Right ventricle myocardium inferior (tissue), 1 donor: ENCODE results near the gene DLG2. TPM values are rescaled to one million over a fixed set of nuclear protein-coding genes. Genes with fewer than 3 reads are reported as not detected.
A peak's percentile ranks its signal among the peaks of the same experiment; 100 is the strongest.

Experiments used
- ATAC-seq: fragments of 200-7000 bp; cut with Tn5 transposase; one replicate; pipeline ENCODE4 v1.9.1; 2020; ENCODE audit warnings: mild to moderate bottlenecking, moderate library complexity
- DNase-seq: peaks from one replicate; pipeline ENCODE4 v3.0.0; 2021; ENCODE audit errors: missing footprints
- intact Hi-C: fragments of 100-400 bp; cut with DNase I; formaldehyde crosslinking; loops from one replicate; pipeline ENCODE4 v1.11.0; 2022
- total RNA-seq: library from RNA; stranded (reverse); fragmentation: NEBNext Ultra II Directional; extraction: Animal tissue kit (Norgen Biotek cat#: 25700); gene quantifications from one replicate; pipeline ENCODE4 v1.2.1, GENCODE V29; 2021
- donor health status: DM: no; HTN: yes; CAD: no; lungs with severe emphysema.

DLG2 gene
- total RNA-seq, 1 donor from 2014 or later = 5.7 TPM

DNA sequence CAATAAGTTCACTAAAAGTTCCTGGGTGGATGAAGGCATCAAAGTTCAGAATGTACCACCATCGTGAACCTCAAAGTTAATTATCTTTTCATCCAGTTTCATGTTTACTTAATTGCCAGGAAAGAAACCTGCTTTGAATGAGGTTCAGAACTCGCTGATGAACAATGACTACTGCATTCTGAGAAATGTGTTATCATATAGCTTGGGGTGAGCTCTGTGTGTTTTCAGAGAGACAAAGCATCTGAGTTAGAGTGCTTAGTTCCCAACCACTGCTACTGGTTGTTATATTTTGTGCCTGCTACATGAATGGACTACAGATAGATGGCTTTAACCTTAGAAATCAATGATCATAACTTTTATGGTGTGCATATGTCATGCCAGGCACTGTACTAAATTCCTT, 1131.0 kb downstream of the DLG2 start:
- intact Hi-C loops = no loop called here
- DNase-seq (no peak), ATAC-seq (no peak)

- intact Hi-C loops = no loop called here
- no peak for DNase-seq
- ATAC-seq = no peak
These were observed 1147.0 kb downstream of the DLG2 start for GRCh38 chr11:84480131-84480530.

- intact Hi-C loops = no loop called here
- DNase-seq (no peak), ATAC-seq (no peak)
These were observed 1150.6 kb downstream of the DLG2 start for GRCh38 chr11:84476581-84476980.

DNA sequence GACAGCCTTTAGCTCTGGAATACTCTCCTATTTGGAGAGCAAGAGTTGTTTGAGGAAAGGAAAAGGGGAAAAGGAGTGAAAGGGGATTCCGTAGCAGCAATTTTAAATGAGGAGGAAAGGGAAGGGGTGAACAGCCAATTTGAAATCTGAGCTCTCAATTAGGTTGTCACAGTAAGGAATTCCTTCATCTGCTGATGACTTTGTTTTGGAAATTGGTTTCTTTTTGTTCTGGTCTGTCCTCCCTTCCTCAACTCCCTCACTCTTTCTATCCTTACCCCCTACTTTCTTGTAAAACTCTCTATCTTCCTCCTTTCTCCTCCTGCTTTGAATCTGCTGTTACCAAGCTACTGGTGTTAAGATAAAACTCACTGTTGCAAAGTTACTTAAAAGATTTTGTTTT, 1155.6 kb downstream of the DLG2 start:
- intact Hi-C loops = no loop called here
- DNase-seq (no peak), ATAC-seq (no peak)

GRCh38 chr11:84468235-84468634, 1158.9 kb downstream of the DLG2 start:
- ATAC-seq (no peak), DNase-seq (no peak)
- intact Hi-C loops = no loop called here

DNA sequence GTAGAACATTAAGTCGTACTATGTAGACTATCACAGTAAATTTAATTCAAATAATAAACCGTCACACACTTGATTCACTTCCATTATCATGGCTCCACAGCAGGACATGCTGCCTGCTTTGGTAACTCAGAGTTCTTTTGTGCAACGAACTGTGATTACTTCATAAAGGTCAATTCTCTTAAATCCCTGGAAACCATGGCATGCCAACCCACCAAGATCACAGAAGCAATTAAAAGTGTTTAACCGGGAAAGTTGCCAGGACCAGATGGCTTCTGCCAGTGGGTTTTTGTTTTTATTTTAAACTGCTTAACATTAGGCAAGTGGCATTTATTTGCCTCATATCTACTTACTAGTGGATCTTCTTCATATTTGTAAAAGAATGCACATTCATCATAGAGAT, 1162.1 kb downstream of the DLG2 start:
- no peak for ATAC-seq
- intact Hi-C loops = no loop called here
- DNase-seq = no peak

DNA sequence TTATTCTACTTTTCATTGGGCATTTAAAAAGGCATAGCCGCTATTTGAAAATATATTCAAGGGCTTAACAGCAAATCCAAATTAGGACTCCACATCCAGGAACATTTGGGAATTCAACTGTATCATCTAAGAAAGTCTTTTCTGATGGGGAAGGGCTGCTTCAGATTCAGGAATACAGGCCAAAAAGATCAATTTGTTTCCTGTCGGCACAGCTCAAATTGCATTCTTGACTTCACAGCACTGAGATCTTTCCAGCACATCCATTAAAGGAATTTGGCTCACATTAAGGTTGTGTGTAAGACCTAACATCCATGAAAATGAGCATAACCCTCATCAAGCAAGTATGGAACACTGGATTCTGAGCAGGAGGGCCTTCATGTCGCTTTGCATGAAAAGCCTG, 1171.5 kb downstream of the DLG2 start:
- ATAC-seq (no peak), DNase-seq (no peak)
- intact Hi-C loops = no loop called here

DNA sequence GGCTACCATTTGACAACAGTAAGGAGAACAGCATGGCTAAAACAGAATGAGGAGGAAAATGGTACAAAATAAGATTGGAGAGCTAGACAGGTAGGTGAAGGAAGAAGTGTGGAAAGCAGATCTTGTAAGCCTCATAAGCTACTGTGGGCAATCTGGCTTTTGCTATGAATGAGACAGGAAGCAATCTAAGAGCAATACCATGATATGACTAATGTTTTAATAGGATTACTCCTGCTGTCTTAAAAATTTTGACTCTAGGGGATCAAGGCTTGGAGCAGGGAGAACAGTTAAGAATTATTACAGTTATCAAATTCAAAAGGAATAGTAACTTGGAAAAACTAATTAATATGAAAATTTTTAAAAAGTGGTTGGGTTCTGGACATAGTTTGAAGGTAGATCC, 1174.9 kb downstream of the DLG2 start:
- DNase-seq (no peak), ATAC-seq (no peak)
- intact Hi-C loops = no loop called here

- DNase-seq (no peak), ATAC-seq (no peak)
- intact Hi-C loops = no loop called here
These were observed 1188.6 kb downstream of the DLG2 start for GRCh38 chr11:84438565-84438964.

GRCh38 chr11:84437071-84437980, 1189.8 kb downstream of the DLG2 start:
- ATAC-seq = no peak
- intact Hi-C loops = no loop called here
- peak; percentile 66 for DNase-seq

DNA sequence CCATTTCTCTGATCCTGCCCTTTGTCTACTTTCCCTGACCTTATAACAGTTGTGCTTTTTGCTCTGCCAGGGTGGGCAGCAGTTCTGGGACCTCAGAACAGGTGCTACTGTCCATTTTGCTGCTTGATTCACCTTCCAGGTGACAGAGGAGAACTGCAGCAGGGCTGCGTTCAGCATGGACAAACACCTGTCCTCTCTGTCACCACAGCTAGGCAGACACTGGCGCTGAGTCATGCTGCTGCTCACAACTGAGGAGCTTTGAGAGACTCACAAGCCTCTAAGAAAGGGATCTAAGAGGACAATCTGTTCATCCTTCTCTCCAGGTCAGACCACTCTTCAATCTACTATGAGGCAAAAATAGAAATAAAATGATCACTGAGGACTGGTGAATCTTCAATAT, 1196.5 kb downstream of the DLG2 start:
- intact Hi-C loops = no loop called here
- ATAC-seq (no peak), DNase-seq (no peak)

DNA sequence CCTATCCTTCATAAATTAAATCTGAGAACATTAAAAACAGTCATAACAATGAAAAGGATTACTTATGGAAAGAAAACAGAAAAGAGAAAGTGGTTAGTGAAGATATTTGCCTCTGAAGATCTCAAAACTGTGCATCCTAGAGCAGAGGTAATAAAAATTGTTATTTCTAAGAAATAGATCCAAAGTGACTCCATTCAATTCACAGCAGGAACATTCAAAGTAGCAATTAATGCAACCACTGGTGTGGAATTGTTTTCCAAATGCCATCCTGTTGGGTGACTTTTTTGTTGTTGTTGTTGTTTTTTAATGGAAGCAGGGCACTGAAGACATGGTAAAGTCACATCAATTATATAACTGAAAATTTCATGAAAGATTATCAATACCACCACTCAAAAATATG, 1201.5 kb downstream of the DLG2 start:
- intact Hi-C loops = no loop called here
- ATAC-seq (no peak), DNase-seq (no peak)

- intact Hi-C loops = no loop called here
- DNase-seq = no peak
- no peak for ATAC-seq
These were observed 1206.9 kb downstream of the DLG2 start for GRCh38 chr11:84420271-84420670.

- intact Hi-C loops = no loop called here
- DNase-seq (no peak), ATAC-seq (no peak)
These were observed 1207.5 kb downstream of the DLG2 start for GRCh38 chr11:84419616-84420015.

- DNase-seq (no peak), ATAC-seq (no peak)
- intact Hi-C loops = no loop called here
These were observed 1212.2 kb downstream of the DLG2 start for GRCh38 chr11:84414920-84415319.

- intact Hi-C loops = no loop called here
- DNase-seq (no peak), ATAC-seq (no peak)
These were observed 1213.6 kb downstream of the DLG2 start for GRCh38 chr11:84413549-84413948.

DNA sequence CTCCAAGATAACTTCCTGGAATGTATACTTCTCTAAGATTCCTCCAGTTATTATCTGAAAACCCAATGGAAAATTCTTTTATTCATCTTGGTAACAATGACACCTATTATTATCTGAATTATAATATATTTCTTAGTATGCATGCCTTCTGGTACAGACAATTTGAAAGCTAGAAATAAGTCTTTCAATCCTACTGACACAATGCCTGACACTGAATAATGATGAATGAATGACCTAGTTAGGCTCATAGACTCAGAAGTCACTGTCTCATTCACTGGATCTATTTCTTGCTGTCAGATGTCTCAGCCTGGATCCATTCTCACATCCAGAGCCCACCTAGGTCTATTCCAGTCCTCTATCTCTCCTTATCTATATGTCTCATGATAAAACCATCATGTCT, 1214.3 kb downstream of the DLG2 start:
- DNase-seq (no peak), ATAC-seq (no peak)
- intact Hi-C loops = no loop called here

- intact Hi-C loops = no loop called here
- DNase-seq = no peak
- no peak for ATAC-seq
These were observed 1218.2 kb downstream of the DLG2 start for GRCh38 chr11:84408946-84409411.

DNA sequence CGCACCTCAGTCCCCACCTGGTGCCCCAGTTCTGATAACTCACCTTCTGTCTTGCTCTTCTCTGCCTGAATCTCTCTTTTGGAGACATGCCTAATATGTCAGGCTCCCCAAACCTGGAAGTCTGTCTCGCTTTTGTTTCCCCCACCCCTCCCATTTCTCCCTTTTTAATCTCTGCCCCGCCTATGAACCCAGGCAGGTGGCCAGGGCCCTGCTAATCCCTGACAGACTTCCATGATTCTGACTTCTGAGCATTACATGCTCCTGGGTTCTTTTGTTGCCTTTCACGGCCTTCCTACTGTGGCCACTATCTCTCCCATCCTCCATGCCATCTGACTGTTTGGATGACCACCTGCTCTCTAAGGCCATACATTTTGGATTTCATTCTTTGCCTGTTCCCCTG, 1220.1 kb downstream of the DLG2 start:
- intact Hi-C loops = no loop called here
- DNase-seq (no peak), ATAC-seq (no peak)

GRCh38 chr11:84398017-84398626, 1229.0 kb downstream of the DLG2 start:
- no peak for ATAC-seq
- DNase-seq = no peak
- intact Hi-C loops = loop anchor here (10.0 kb wide), 1 partner anchor 127 kb away; no protein-coding TSS in a partner anchor
